ENCODE results near the gene A4GNT. TPM values are rescaled to one million over a fixed set of nuclear protein-coding genes. Genes with fewer than 3 reads are reported as not detected.
"Not testable (repeated sequence)": the region's sequence is repeated elsewhere in the genome, so short reads cannot be mapped to it uniquely, and the experiment has no call there.

The A4GNT gene
- total RNA-seq, 4 donors from 2014 or later = not detected

GRCh38 chr3:138099417-138099816, 32.8 kb downstream of the A4GNT start:
- H3K27ac ChIP-seq = no peak overlapping the region
- H3K36me3 ChIP-seq = peaks cover 4 to 9% of the 10 kb centered on the region in 2 donors
- H3K27me3 ChIP-seq = no peaks in the 10 kb centered on the region
- intact Hi-C loops (cut with DNase I) = no loop called here
- TF ChIP-seq POLR2A (IDR thresholded peaks at IDR 0.05) = no peak
- no peak for TF ChIP-seq CTCF (IDR thresholded peaks at IDR 0.05)
- no peaks in the 10 kb centered on the region for H3K4me1 ChIP-seq
- no peaks in the 10 kb centered on the region for H3K9me3 ChIP-seq
- no peak for DNase-seq
- H3K4me3 ChIP-seq (replicated peaks in 1 of 3) = no peak overlapping the region

- intact Hi-C loops (cut with DNase I) = no loop called here
- DNase-seq = peak; percentile 12 to 23
- Histone ChIP-seq H3K4me3 (replicated peaks in 1 of 3) (no peak overlapping the region), H3K27me3 (no peaks in the 10 kb centered on the region), H3K36me3 (peaks cover 8 to 9% of the 10 kb centered on the region in 2 donors), H3K9me3 (no peaks in the 10 kb centered on the region), H3K4me1 (no peaks in the 10 kb centered on the region), H3K27ac (no peak overlapping the region)
- 64 to 67% methylated on average over 9 to 11 of the region's 12 CpGs for WGBS, 2 donors
- peak in 2 of 6 experiments; percentile 9 to 33 for TF ChIP-seq CTCF (IDR thresholded peaks at IDR 0.05)
- TF ChIP-seq POLR2A (IDR thresholded peaks at IDR 0.05) = no peak
Measured at GRCh38 chr3:138097192-138098172, 34.7 kb downstream of the A4GNT start.

GRCh38 chr3:138093721-138094120, 38.5 kb downstream of the A4GNT start:
- intact Hi-C loops (cut with DNase I) = no loop called here
- WGBS, 2 donors = 48% methylated on average over 2 of the region's 2 CpGs
- Histone ChIP-seq H3K27ac (no peak overlapping the region), H3K36me3 (peaks cover 4 to 9% of the 10 kb centered on the region in 2 donors), H3K9me3 (no peaks in the 10 kb centered on the region), H3K4me1 (no peaks in the 10 kb centered on the region), H3K4me3 (replicated peaks in 1 of 3) (no peak overlapping the region), H3K27me3 (no peaks in the 10 kb centered on the region)
- DNase-seq = no peak
- no peak for TF ChIP-seq CTCF (IDR thresholded peaks at IDR 0.05)
- no peak for TF ChIP-seq POLR2A (IDR thresholded peaks at IDR 0.05)

GRCh38 chr3:138092023-138092422, 40.2 kb downstream of the A4GNT start:
- no peaks in the 10 kb centered on the region for H3K4me1 ChIP-seq
- H3K36me3 ChIP-seq = peaks cover 4 to 9% of the 10 kb centered on the region in 2 donors
- H3K27ac ChIP-seq = no peak overlapping the region
- no peak overlapping the region for H3K4me3 ChIP-seq (replicated peaks in 1 of 3)
- H3K27me3 ChIP-seq = no peaks in the 10 kb centered on the region
- no peak for TF ChIP-seq POLR2A (IDR thresholded peaks at IDR 0.05)
- no peak for TF ChIP-seq CTCF (IDR thresholded peaks at IDR 0.05)
- DNase-seq = no peak
- 94% methylated on average over 2 of the region's 2 CpGs for WGBS, 2 donors
- intact Hi-C loops (cut with DNase I) = no loop called here
- no peaks in the 10 kb centered on the region for H3K9me3 ChIP-seq

GRCh38 chr3:138089091-138089490, 43.1 kb downstream of the A4GNT start:
- TF ChIP-seq CTCF (IDR thresholded peaks at IDR 0.05) (no peak), POLR2A (IDR thresholded peaks at IDR 0.05) (no peak)
- DNase-seq = no peak
- H3K4me3 ChIP-seq (replicated peaks in 1 of 3) = no peak overlapping the region
- H3K36me3 ChIP-seq = peaks cover 2 to 4% of the 10 kb centered on the region in 2 donors
- H3K9me3 ChIP-seq = no peaks in the 10 kb centered on the region
- intact Hi-C loops (cut with DNase I) = no loop called here
- H3K4me1 ChIP-seq = no peaks in the 10 kb centered on the region
- no peak overlapping the region for H3K27ac ChIP-seq
- WGBS, 2 donors = 81 to 92% methylated on average over 3 of the region's 3 CpGs
- no peaks in the 10 kb centered on the region for H3K27me3 ChIP-seq

GRCh38 chr3:138085745-138086144, 46.4 kb downstream of the A4GNT start:
- intact Hi-C loops (cut with DNase I); H3K36me3 ChIP-seq: not testable (repeated sequence)
- 100% methylated on average over 1 of the region's 3 CpGs for WGBS, 2 donors

More at GRCh38 chr3:138085745-138086144, 46.4 kb downstream of the A4GNT start:
- not testable (repeated sequence) for H3K9me3 ChIP-seq; H3K4me1 ChIP-seq; H3K27me3 ChIP-seq; DNase-seq; H3K4me3 ChIP-seq (replicated peaks in 1 of 3); H3K27ac ChIP-seq
